Glutamatergic neuron (in vitro differentiated cells): ENCODE results near the gene PPP2R3A. TPM values are rescaled to one million over a fixed set of nuclear protein-coding genes. Genes with fewer than 3 reads are reported as not detected.

Experiments
- DNase-seq: peaks from one replicate; pipeline ENCODE4 v3.0.0; 2022
- H3K27ac Mint-ChIP-seq: one replicate; pipeline ENCODE4 v1.8.0; 2020; ENCODE audit warnings: mild to moderate bottlenecking, mixed read lengths, inconsistent platforms; ENCODE audit not compliant: unreplicated experiment
- H3K27me3 Mint-ChIP-seq: one replicate; pipeline ENCODE4 v1.8.0; 2020; ENCODE audit warnings: mild to moderate bottlenecking, moderate library complexity, mixed read lengths, inconsistent platforms; ENCODE audit not compliant: unreplicated experiment
- H3K36me3 Mint-ChIP-seq: one replicate; pipeline ENCODE4 v1.8.0; 2020; ENCODE audit warnings: mild to moderate bottlenecking, mixed read lengths, inconsistent platforms; ENCODE audit not compliant: unreplicated experiment
- H3K4me1 Mint-ChIP-seq: one replicate; pipeline ENCODE4 v1.8.0; 2020; ENCODE audit warnings: mild to moderate bottlenecking, low read depth, mixed read lengths, inconsistent platforms; ENCODE audit not compliant: unreplicated experiment
- H3K4me3 Mint-ChIP-seq: one replicate; pipeline ENCODE4 v1.8.0; 2020; ENCODE audit warnings: mild to moderate bottlenecking, mixed read lengths, inconsistent platforms; ENCODE audit not compliant: unreplicated experiment
- H3K9me3 Mint-ChIP-seq: one replicate; pipeline ENCODE4 v1.8.0; 2020; ENCODE audit warnings: mild to moderate bottlenecking, moderate library complexity, mixed read lengths, inconsistent platforms; ENCODE audit not compliant: unreplicated experiment
- total RNA-seq: library from RNA; stranded (reverse); fragmentation: NEBNext Ultra II Directional; extraction: Animal tissue kit (Norgen Biotek cat#: 25700); gene quantifications from one replicate; pipeline ENCODE4 v1.2.1, GENCODE V29; 2021; ENCODE audit not compliant: unreplicated experiment
- TF ChIP-seq, protein P1 (sequence below): fragments of 200-600 bp; sonication (generic); IDR thresholded peaks from one replicate; pipeline ENCODE4 v1.5.0; 2021; ENCODE audit not compliant: partially characterized antibody, unreplicated experiment

The PPP2R3A gene
- total RNA-seq, 1 donor from 2014 or later = 13.0 TPM

DNA sequence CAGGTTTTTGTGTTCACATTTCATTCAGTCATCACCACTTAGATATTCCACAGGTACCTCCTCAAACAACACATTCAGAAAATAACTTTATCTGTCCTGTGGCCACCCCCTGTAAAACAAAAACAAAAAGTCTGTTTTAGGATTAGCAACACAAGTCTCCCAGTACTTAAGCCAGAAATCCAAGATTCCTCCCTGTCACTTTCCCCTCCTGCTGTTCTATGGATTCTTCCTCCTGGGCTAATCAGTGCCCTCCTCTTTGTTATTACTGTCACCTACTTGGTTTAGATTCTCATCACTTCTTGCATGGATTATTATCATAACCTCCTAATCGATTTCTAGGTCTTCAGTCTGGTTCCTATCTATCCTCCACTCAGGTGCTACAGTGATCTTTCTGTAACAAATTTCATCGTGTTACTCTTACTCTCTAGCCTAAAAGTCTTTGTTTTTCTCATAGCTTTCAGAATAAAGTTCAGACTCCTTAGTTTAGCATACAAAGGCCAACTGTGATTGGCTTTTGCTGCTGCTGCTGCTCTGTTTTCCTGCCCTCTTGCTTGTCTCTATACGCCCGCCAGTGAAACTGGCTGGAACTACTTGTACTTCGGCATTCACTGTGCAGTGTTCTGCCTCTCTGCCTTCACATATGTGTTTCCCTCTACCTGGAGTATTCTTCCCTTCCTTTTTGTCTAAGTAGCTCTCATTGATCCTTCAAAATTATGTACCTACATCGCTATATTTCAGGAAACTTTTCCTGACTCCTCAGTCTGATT lies 32.2 kb downstream of the PPP2R3A start:
- Mint-ChIP-seq H3K4me3 (no peak overlapping the region), H3K27ac (no peak overlapping the region), H3K36me3 (no peaks in the 10 kb centered on the region), H3K27me3 (no peaks in the 10 kb centered on the region), H3K4me1 (no peaks in the 10 kb centered on the region), H3K9me3 (no peaks in the 10 kb centered on the region)
- no peak for DNase-seq
- TF ChIP-seq, protein P1, sequence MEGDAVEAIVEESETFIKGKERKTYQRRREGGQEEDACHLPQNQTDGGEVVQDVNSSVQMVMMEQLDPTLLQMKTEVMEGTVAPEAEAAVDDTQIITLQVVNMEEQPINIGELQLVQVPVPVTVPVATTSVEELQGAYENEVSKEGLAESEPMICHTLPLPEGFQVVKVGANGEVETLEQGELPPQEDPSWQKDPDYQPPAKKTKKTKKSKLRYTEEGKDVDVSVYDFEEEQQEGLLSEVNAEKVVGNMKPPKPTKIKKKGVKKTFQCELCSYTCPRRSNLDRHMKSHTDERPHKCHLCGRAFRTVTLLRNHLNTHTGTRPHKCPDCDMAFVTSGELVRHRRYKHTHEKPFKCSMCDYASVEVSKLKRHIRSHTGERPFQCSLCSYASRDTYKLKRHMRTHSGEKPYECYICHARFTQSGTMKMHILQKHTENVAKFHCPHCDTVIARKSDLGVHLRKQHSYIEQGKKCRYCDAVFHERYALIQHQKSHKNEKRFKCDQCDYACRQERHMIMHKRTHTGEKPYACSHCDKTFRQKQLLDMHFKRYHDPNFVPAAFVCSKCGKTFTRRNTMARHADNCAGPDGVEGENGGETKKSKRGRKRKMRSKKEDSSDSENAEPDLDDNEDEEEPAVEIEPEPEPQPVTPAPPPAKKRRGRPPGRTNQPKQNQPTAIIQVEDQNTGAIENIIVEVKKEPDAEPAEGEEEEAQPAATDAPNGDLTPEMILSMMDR = no peak

DNA sequence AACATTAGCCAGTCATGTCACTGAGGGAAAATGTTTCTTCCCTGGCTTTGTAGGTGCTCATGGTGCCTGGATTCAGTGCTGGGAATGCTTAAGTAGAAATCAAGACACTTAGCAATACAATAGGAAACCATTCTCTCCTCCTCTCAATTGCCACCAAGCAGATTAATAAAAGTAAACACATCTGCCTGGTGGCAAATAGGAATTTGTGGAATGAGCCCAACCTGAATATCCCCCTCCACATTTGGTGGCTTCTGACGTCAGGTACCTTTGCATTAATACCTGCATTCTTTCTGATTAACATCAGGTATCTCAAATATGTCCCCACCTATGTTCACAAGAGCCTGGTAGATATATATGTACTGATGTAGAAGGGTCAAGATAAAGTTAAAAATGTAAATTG lies 42.7 kb downstream of the PPP2R3A start:
- Mint-ChIP-seq H3K36me3 (no peaks in the 10 kb centered on the region), H3K27me3 (no peaks in the 10 kb centered on the region), H3K4me1 (no peaks in the 10 kb centered on the region), H3K4me3 (no peak overlapping the region), H3K9me3 (no peaks in the 10 kb centered on the region), H3K27ac (no peak overlapping the region)
- DNase-seq = no peak
- TF ChIP-seq, protein P1 = no peak

DNA sequence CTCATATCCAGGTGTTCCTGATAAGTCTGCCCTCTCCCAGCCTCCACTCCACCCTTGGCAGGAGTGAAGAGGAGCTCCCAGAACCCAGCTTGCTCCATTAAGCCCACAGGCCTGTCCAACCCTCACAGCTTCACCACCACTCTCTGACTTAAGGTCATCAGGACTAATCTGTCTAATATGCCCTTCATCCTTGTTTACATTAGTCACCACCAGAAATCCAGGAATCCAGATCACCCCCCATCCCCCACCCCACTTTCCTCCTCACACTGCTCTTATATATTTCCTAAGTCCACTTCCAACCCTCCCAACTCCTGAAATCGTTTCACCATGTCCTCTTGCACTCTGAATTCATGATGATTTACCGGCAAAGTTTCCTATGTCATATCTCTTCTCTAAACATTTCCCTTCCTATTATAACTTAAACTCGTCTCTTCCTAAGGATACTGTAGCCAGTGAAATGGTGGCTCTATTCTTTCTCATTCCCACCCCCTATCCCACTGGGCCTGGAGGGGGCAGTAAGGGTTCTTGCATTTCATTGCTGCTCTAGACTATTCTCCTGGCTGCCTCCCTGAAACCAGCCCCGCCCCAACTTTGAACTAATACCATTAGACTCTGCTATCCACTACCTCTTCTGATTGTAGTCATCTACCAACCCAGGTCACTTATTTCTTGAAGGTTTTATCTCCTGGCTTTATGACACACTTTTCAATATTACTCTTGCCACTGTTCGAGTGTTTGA lies 43.4 kb downstream of the PPP2R3A start:
- TF ChIP-seq, protein P1 = no peak
- no peak overlapping the region for H3K4me3 Mint-ChIP-seq
- no peaks in the 10 kb centered on the region for H3K36me3 Mint-ChIP-seq
- H3K9me3 Mint-ChIP-seq = no peaks in the 10 kb centered on the region
- no peaks in the 10 kb centered on the region for H3K27me3 Mint-ChIP-seq
- H3K27ac Mint-ChIP-seq = no peak overlapping the region
- DNase-seq = no peak
- H3K4me1 Mint-ChIP-seq = no peaks in the 10 kb centered on the region

DNA sequence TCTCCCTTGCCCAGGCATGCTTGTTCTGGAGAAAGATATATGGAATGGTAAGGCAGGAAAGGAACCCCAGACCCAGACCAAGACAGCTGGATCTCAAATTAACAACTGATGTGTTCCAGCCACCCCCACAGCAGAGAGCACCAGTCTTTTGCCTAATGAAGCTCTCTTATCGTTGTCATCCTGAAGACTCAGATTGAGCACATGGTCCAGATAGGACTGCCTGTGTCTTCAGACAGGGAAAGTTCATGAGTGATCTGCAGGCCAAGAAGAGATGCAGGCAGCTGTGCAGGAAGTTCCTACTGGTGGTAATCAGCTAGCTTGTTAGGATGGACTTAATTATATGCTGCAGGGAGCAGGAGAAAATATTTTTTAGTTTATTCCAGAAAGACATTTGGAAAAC lies 53.3 kb downstream of the PPP2R3A start:
- TF ChIP-seq, protein P1 = no peak
- no peaks in the 10 kb centered on the region for H3K4me1 Mint-ChIP-seq
- no peaks in the 10 kb centered on the region for H3K36me3 Mint-ChIP-seq
- no peak overlapping the region for H3K4me3 Mint-ChIP-seq
- H3K9me3 Mint-ChIP-seq = no peaks in the 10 kb centered on the region
- DNase-seq = no peak
- H3K27me3 Mint-ChIP-seq = no peaks in the 10 kb centered on the region
- no peak overlapping the region for H3K27ac Mint-ChIP-seq

DNA sequence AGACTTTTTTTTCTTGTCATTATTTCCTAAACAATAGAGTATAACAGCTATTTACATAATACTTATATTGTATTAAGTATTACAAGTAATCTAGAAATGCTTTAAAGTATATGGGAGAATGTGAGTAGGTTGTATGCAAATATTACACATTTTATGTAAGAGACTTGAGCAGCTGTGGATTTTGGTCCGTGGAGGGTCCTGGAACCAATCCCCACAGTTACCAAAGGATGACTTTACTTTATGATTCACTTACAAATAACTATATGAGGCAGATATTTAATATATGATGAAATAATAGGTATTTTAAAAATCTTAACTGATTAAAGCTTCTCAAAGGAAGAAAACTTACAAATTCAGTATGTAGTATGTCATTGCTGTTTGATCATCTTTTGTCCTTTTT lies 56.3 kb downstream of the PPP2R3A start:
- no peaks in the 10 kb centered on the region for H3K9me3 Mint-ChIP-seq
- TF ChIP-seq, protein P1 = no peak
- no peaks in the 10 kb centered on the region for H3K36me3 Mint-ChIP-seq
- no peak overlapping the region for H3K4me3 Mint-ChIP-seq
- H3K4me1 Mint-ChIP-seq = no peaks in the 10 kb centered on the region
- no peaks in the 10 kb centered on the region for H3K27me3 Mint-ChIP-seq
- no peak for DNase-seq
- H3K27ac Mint-ChIP-seq = no peak overlapping the region
